ENCODE data around the gene MRPS7.
"Not testable (repeated sequence)": the region's sequence is repeated elsewhere in the genome, so short reads cannot be mapped to it uniquely, and the experiment has no call there.

MRPS7 gene

DNA sequence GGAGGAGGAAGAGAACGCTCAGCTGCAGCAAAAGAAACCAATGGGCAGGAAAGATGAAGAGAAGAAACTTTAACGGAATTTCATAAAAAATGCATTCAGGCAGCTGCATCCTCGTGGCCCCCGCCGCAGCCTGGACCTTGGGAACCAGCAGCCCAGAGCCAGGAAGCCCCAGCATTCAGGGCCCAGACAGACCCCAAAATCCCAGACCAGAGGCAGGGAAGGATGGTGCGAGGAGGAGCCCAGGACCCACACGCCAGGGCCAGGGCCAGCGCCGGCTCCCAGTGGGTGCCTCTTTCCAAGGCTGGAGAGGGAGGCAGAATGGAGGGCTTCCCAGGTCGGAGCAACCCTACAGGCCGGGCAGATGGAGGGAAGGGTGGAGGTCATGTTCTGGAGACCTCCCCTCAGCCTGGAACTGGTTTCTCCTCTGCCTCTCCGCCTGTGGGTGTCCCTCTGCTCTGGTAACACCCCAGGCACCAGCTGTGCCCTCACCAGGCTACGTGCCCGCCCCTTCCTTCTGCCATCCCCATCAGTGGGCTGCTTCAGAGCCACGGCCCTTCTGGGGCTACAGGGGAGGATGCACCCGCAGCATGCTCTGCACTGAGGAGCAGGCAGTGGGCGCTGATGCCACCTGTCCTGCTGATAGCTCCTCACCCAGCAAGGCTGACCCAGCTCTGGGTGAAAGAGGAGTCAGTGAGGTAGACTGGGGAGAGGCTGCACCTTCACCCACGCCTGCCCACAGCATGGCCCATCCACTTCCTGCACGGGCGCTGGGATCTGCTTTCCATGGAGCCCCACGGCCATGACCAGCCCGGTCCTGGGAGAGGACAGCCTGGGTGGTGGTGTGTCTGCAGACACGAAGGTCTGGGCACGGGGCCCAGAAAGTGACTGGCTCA is 10.5 kb downstream of the MRPS7 start:
- DNase-seq: no peak

DNA sequence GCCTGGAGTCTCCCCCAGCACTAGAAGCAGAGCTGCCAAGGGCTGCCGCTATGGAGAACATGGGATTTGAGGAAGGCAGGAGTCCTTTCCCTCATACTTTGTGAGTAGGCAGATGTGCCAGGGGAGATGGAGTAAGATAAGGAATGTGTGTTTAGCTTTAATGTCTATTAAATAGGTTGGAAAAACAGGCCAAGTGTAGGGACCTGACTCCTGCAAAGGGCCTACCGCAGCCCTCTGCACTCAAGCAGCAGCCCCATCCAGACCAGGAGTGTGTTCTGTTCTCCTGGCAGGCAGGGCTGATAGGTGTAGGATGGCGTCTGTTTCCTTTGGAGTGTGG is 11.1 kb downstream of the MRPS7 start:
- DNase-seq: no peak

DNA sequence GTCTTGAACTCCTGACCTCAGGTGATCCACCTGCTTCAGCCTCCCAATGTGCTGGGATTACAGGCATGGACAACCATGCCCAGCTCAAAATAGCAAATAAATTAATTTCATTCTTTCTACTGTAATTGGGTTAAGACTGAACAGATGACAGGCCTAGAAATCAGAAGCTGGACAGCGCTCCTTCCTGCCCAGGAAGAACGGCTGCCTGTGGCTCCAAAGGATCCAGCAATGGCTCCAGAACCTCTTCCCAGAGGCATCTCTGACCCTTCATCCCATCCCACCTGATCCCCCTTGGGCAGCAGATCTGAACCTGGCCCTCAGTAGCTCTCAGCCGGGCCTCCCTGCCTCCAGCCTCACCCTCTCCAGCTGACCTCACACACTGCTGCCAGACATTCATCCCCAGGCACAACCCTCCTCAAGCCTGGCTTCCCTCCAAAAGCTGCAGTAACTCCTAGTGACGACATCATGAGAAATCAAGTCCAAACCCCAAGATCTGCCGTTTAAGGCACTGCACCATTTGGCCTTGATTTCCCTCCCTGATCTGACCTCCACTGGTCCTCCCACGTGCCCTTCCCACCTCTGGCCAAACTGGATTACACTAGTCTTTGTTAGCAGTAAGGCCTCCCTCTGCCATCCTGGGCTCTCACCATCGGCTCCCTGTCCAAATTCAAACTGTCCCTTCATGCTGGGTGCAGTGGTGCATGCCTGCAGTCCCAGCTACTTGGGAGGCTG is 12.5 kb downstream of the MRPS7 start:
- DNase-seq: no peak

DNA sequence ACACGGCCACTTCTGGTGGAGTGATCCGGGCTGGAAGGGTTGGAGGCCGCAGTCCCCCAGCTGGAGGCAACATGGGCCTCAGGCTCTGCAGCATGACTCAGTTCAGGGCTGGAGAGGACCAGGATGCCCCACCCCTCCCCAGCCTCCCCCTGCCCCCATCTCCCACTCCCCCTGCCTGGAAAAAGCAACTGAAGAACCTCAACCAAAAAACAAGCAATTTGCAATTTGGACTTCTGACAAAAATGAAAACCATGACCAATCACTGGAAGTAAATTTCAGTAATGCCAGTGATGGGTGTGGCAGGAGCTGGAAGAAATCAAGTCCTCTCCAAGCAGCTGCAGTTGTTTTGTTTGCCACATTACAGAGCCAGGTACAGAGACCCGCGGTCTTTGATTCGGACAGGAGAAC is 16.0 kb downstream of the MRPS7 start:
- no peak for DNase-seq

DNA sequence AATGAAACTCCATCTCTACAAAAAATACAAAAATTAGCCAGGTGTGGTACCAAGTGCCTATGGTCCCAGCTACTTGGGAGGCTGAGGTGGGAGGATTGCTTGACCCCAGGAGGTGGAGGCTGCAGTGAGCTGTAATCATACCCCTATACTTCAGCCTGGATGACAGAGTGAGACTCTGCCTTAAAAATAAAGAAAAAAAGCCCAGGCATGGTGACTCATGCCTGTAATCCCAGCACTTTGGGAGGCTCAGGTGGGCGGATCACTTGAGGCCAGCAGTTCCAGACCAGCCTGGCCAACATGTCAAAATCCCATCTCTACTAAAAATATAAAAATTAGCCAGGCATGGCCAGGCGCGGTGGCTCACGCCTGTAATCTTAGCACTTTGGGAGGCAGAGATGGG is 18.5 kb downstream of the MRPS7 start:
- not testable (repeated sequence) for DNase-seq

DNA sequence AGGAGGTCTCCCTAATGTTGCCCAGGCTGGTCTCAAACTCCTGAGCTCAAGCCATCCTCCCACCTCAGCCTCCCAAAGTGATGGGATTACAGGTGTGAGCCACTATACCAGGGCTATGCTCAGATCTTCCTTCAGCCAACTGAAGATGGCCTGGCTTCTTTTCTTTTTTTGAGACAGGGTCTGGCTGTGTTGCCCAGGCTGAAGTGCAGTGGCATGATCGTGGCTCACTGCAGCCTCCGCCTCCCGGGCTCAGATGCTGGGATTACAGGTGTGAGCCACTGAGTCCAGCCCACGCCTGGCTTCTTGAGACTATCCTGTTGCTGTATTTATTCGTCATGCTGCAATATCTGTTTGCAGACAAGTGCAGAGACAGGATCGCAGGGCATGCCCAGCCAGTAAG is 23.4 kb downstream of the MRPS7 start:
- no peak for DNase-seq

DNA sequence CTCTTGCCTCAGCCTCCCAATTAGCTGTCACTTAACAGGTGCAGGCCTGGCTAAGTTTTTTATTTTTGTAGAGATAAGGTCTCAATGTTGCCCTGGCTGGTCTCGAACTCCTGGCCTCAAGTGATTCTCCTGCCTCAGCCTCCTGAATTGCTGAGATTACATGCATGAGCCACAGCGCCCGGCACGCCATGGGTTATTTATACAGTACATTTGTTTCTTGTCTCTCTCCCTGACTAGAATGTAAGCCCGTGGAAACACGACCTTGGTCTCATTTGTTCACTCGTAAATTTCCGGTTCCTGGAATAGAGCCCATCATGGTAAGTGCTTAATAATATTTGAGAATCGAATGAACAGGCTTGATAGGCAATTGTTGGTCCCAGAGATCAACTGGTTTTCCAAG is 25.5 kb downstream of the MRPS7 start:
- no peak for DNase-seq

DNA sequence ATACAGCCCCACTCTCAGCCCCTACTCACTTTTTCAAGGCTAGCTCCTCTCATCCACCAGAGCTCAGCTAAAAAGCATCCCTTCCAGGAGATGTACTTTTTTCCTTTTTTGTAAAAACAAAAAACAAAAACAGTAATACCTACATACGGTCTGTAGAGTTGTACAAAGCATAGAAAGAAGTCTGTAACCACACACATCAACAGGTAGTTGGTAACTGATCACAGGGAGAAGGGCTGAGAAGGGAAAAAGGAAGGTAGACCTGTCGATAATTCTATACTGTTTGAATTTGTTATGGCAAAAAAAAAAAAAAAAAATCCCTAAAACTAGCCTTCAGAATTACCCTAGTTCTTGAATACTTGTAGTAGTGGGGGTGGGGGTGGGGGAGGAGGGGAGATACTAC is 26.7 kb downstream of the MRPS7 start:
- DNase-seq: no peak

DNA sequence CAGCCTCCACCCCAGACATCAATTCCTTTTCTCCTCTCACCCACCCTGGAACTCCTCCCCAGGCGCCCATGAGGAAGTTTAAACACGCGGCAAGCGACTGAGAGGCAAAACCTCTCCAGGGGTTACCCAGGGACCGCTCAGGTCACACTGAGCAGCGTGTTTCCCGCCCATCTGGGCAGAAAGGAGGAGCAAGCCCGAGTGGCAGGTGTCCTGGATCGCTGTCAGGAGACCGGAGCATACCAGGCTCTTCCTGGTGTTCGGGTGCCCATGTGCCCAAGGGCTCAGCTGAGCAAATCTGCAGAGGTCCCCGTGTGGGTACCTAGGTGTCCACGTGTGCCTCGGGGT is 27.1 kb downstream of the MRPS7 start:
- no peak for DNase-seq

DNA sequence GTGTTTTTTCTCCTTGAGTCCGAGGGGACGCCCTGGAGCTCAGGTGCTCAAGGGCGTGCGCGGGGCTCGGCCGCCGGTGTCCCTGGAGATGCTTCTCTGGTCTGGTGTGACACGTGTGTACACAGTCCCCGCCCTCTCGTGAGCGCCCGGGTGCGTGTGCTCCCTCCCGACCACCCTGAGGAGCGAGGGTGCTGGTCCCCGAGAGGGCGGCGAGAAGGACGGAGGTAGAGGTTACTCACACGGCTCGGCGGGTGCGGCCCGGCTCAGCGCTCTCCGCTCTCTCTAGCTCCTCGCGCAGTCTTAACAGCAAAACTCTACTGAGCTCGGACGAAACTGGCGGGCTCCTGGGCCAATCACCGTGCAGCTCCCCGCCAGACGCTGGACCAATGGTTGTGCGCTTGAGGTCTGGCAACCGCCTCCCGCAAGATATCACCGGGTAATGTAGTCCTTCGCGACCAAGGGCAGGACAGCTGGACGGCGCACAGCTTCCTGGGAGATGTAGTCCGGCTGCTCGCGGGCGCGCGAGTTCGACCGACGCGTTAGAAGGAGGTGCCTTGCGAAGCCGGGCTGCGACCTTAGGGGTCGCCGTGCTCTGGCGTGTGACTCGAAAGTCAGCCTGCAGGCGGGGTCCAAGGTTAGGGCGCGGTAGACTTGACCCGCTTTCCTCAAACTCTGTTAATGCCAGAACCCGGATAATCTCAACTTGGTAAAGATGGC is 27.6 kb downstream of the MRPS7 start, which contains the start of gene SLC25A19:
Gene SLC25A19 (minus strand): TSS at position 319 of the 717 bp plus-strand sequence. CDS start 2,669 bp downstream, outside the sequence.
- DNase-seq: peak; percentile 92

DNA sequence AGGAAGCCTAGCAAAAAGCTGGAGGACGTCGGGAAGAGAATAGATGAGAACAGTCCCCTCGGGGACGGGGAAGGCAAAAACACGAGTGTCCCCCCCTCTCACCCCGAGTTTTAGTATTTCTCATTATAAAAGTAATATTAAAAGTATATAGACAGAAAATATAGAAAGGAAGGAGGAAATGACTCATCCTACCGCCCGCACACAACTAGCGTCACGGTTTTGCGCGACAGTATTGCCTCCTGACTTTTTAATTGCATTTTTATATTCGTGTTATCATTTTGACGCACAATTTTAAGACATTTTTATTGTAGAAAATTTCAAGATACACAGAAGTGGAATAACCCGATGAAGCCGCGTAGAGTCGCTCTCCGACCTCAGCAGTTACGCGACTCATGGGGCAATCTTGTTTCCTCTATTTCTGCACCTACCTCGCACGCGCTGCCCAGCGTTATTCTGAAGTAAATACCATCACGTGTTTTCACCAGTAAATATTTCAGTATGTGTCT is 28.2 kb downstream of the MRPS7 start:
- no peak for DNase-seq

DNA sequence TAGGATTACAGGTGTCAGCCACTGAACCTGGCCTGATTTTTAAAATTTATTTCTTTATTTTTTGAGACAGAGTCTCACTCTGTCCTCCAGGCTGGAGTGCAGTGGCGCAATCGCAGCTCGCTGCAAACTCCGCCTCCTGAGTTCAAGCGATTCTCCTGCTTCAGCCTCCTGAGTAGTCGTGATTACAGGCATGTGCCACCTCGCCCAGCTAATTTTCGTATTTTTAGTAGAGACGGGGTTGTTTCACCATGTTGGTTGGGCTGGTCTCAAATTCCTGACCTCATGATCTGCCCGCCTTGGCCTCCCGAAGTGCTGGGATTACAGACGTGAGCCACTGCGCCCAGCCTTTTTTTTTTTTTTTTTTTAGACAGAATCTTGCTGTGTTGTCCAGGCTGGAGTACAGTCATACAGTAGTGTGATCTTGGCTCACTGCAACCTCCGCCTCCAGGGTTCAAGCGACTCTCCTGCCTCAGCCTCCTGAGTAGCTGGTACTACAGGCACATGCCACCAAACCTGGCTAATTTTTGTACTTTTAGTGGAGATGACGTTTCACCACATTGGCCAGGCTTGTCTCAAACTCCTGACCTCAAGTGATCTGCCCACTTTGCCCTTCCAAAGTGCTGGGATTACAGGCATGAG is 31.2 kb downstream of the MRPS7 start:
- not testable (repeated sequence) for DNase-seq

DNA sequence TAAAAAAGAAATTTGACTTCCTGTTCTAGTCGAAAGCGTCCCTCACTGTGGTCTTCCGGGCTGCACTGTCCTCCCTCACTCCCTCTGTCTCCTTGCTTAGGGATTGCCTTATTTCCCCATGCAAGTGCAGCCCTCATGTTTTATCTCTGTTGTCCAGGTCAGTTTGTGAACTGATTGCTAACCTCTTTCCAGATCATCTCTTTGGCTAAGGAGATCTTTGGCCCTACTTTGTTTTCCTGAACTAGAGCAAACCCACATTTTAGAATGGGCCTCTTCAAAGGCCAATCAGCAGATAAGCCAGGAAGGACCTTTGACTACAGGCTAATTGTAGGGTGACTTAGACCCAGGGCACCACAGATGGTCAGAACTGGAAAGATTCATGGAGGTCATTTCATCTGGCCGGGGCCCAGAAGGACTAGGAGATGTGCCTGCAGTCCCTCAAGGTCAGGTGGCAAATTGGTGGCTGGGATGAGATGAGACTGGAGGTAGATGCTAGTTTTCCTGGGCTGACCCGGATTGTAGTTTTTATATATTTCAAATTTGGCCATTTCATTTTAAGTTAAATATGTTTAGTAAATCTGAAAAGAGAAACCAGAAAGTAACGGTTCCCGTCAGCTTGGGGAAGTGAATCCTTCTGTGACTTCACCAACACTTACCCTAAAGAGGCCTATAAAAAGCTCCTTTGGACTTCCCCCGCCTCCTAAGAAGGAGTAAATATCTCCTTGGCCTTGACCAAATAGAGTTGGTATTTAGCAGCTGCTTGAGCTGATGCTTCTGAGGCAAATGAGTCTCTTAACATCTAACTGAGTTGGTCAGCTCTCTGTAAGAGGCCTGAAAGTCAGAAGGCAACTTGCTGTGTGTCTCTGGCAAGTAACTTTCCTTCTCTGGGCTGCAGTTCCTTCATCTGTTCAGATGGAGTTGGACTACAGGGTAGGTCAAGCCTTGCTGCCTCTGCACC is 33.8 kb downstream of the MRPS7 start:
- DNase-seq: no peak

DNA sequence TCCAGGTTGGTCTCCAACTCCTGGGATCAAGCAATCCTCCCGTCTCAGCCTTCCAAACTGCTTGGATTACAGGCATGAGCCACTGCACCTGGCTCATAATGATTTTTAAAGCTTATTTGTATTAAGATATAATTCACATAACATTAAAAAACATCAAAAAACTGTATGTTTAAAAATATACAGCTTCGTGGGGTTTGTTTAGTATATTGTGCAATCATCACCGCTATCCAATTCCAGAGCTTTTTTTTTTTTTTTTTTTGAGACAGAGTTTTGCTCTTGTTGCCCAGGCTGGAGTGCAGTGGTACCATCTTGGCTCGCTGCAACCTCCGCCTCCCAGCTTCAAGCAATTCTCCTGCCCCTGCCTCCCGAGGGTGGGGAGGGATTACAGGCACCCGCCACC is 38.6 kb downstream of the MRPS7 start:
- no peak for DNase-seq

DNA sequence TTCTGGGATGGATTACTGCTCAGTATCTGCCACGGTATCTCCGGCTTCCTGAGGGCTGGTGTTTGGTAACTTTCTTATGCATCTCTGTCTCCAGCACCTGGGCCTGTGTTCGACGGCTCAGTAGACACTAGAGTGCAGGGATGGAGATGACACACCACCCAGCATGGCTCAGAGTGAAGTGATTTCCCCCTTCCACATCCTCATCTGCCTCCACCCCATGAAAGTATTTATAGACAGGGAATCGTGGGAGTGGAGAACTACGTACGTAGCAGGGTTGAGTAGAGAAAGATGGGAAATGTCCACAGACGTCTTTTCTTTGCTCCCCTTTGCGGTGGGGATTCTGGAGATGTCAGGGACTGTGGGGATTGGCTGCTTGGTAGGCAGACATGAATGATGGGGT is 39.4 kb downstream of the MRPS7 start:
- no peak for DNase-seq

DNA sequence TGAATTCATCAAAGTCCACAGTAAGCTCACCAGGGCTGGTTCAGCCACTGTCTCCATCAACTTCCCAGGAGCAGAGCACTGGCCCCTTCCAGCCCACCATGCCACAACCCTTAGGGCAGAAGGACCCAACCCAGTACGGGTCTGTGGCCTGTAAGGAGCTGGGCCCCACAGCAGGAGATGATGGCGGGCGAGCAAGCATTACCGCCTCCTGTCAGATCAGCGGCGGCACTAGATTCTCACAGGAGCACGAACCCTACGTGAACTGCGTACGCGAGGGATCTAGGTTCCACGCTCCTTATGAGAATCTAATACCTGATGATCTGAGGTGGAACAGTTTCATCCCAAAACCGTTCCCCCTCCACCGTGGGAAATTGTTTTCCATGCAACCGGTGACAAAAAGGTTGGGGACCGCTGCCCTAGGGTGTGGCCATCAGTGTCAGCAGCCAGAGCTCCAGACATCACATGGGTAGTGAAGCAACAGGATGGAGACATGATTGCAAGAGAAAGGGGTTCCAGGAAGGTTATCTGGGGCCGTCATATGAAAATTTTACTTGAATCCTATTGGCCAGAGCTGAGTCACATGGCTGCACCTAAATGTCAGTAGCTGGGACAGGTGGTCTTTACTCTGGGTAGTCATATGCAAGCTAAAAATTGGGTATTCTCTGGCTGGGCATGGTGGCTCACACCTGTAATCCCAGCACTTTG is 40.0 kb downstream of the MRPS7 start:
- DNase-seq: no peak

DNA sequence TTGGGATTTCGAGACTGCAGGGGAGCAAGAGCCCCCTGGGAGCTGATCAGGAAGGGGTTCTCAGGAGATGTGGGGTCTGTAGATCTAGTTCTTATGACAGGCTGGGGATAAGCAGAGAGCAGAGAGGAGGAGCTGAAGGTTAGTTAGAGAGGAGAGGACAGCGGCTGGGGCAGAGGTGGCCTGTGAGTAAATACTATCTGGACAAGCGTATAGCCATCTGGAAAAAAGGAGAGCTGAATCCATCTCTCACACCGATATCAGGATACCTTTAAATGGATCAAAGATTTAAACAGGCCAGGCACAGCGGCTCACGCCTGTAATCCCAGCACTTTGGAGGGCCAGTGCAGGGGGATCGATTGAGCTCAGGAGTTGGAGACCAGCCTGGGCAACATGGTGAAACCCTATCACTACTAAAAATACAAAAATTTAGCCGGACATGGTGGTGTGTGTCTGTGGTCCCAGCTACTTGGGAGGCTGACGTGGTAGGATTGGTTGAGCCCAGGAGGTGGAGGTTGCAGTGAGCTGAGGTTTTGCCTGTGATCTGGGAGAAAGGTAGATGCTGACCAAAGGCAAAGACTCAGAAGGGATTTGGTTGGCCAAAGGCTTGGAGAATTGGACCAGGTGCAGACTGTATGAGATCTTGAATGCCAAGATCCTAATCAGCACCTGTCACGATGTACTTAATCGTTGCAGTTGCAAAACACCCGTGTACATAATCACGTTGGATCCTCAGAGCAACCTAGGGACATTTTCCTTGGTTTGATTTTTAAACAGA is 46.5 kb downstream of the MRPS7 start:
- DNase-seq: no peak

DNA sequence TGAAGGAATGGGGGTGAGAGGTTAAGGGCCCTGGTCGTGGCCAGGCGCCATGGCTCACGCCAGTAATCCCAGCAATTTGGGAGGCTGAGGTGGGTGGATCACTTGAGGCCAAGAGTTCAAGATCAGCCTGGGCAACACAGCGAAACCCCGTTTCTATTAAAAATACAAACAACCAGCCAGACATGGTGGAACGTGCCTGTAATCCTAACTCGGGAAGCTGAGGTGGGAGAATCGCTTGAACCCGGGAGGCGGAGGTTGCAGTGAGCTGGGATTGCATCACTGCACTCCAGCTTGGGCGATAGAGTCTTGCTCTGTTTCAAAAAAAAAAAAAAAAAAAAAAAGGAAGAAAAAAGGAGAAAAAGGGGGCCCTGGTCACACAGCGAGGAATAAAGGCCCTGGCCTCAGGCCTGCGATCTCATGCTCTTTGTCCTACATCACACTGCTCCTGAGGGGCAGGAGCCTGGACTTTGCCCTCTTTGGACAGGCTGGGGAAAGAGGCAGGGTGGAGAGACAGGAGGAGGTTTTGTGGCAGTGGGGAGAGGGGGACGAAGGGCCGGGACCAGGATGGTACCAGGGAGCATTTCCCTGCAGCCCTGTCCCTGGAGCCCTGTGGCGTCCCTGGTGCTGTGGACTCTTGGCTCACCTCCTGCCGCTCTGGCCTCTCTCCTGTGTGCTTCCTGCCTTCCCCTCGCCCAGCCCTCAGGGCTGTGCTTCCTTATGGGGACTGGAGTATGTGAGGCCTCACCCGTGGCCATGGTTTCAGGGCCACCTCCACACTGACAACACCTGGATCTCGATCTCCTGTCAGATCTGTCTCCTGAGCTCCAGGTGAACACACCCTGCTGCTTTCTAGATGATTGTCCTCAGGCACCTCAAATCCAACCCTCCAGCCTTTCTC is 47.3 kb downstream of the MRPS7 start:
- DNase-seq: no peak

DNA sequence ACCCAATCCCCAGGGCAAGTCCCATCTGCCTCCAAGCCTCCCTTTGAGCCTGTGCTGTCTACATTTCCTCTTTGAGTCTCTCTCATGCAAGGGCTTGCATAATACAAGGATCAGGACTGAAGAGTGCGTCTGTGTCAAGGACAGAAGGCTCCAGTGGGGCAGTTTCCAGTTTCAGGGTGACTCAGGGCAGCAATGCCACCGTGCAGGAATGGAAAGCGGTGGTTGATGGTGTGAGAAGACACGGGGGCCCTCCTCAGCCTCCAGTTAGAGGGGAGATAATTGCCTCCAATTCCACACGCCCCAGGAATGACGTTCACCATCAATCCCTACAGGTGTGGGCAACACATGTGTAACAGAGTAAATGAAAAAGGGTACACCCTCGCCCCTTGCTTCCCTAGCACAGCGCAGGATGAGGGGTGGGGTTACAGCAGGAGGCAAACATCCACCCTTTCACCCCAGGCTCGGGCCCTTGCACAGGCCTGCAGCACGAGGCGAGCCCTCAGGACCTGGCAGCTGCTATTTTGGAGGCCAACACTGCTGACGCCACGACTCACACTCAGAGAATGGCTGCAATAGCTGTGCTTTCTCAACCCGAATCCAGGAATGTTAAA is 52.4 kb downstream of the MRPS7 start:
- DNase-seq: no peak
